Naive thymus-derived CD4-positive, alpha-beta T cell (primary cell): Measurements from ENCODE around the gene CLDN19. TPM values are rescaled to one million over a fixed set of nuclear protein-coding genes. Genes with fewer than 3 reads are reported as not detected.

Source experiments
- ATAC-seq: fragments of 150-1000 bp; cut with Tn5 transposase; 2 replicates; pipeline ENCODE4 v1.10.0; 2021; ENCODE audit warnings: mild to moderate bottlenecking, moderate library complexity
- CTCF ChIA-PET: fragments of 350-600 bp; sonication (Branson Sonifier 250); formaldehyde crosslinking; loops from one replicate; lab custom pipeline; 2021; ENCODE audit warnings: antibody characterized with exemption; lab: Charles Lee
- POLR2A ChIA-PET: fragments of 350-600 bp; sonication (Branson Sonifier 250); formaldehyde crosslinking; loops from one replicate; lab custom pipeline; 2021; ENCODE audit warnings: antibody characterized with exemption, inconsistent platforms; lab: Charles Lee
- DNase-seq, 9 donors: peaks; one replicate each; pipeline versions ENCODE4 v3.0.0 to v3.0.0-alpha.2; 2020 to 2022; ENCODE audit warnings: mixed read lengths in 1 of 9
- H3K27ac ChIP-seq: one replicate; pipeline ENCODE4 v1.7.0; 2013; ENCODE audit warnings: mild to moderate bottlenecking, low read depth, low read length, moderate library complexity
- H3K27me3 ChIP-seq, 2 donors: one replicate each; pipeline ENCODE4 v1.7.0; 2013; ENCODE audit warnings: low read length in 2 of 2, mild to moderate bottlenecking in 2 of 2, moderate library complexity in 2 of 2; ENCODE audit not compliant: control insufficient read depth in 2 of 2, insufficient read depth in 2 of 2
- H3K36me3 ChIP-seq, 3 experiments: 1 replicate in 2 of 3; 2 replicates in 1 of 3; pipeline ENCODE4 v1.7.0; 2013; ENCODE audit warnings: low read length in 3 of 3, mild to moderate bottlenecking in 3 of 3, moderate library complexity in 1 of 3; ENCODE audit not compliant: insufficient read depth in 3 of 3, control insufficient read depth in 2 of 3
- H3K4me1 ChIP-seq, 2 donors: one replicate each; pipeline ENCODE4 v1.7.0; 2013; ENCODE audit warnings: low read length in 2 of 2, mild to moderate bottlenecking in 2 of 2, moderate library complexity in 1 of 2; ENCODE audit not compliant: control insufficient read depth in 2 of 2, insufficient read depth in 2 of 2
- H3K4me3 ChIP-seq: 2 replicates; pipeline ENCODE4 v1.7.0; 2013; ENCODE audit warnings: mild to moderate bottlenecking, low read length
- H3K9me3 ChIP-seq, 3 experiments: 1 replicate in 2 of 3; 2 replicates in 1 of 3; pipeline ENCODE4 v1.7.0; 2013; ENCODE audit warnings: low read length in 3 of 3; ENCODE audit not compliant: control insufficient read depth in 2 of 3
- H3K27ac Mint-ChIP-seq, 9 donors: one replicate each; pipeline ENCODE4 v1.8.0; 2020 to 2022; ENCODE audit warnings: mixed read lengths in 9 of 9, mild to moderate bottlenecking in 8 of 9, moderate library complexity in 5 of 9, inconsistent platforms in 2 of 9
- H3K27me3 Mint-ChIP-seq, 5 donors: one replicate each; pipeline ENCODE4 v1.8.0; 2021 to 2022; ENCODE audit warnings: mixed read lengths in 5 of 5, mild to moderate bottlenecking in 1 of 5
- H3K36me3 Mint-ChIP-seq, 5 donors: one replicate each; pipeline ENCODE4 v1.8.0; 2020 to 2022; ENCODE audit warnings: mixed read lengths in 5 of 5, mild to moderate bottlenecking in 3 of 5, inconsistent platforms in 1 of 5
- H3K4me1 Mint-ChIP-seq, 7 donors: one replicate each; pipeline ENCODE4 v1.8.0; 2020 to 2022; ENCODE audit warnings: mixed read lengths in 7 of 7, mild to moderate bottlenecking in 3 of 7, inconsistent platforms in 1 of 7
- H3K4me3 Mint-ChIP-seq, 10 donors: one replicate each; pipeline ENCODE4 v1.8.0; 2020 to 2022; ENCODE audit warnings: mild to moderate bottlenecking in 10 of 10, mixed read lengths in 10 of 10, moderate library complexity in 6 of 10, inconsistent platforms in 2 of 10
- H3K9me3 Mint-ChIP-seq, 11 donors: one replicate each; pipeline ENCODE4 v1.8.0; 2020 to 2022; ENCODE audit warnings: mixed read lengths in 11 of 11, mild to moderate bottlenecking in 4 of 11, inconsistent platforms in 1 of 11, moderate library complexity in 1 of 11
- intact Hi-C, 2 donors: fragments of 100-400 bp; cut with micrococcal nuclease; formaldehyde crosslinking; loops; one replicate each; pipeline ENCODE4 v1.15.1; 2023
- polyA plus RNA-seq, 2 donors: library from polyadenylated mRNA; unstranded; fragments of 300-500 nt; fragmentation: Illumina TruSeq; gene quantifications; one replicate each; pipeline ENCODE4 v1.2.3, GENCODE V29; 2021
- total RNA-seq, 6 experiments: library from RNA in 5 of 6; stranded (reverse) in 5 of 6; gene quantifications; 1 replicate in 5 of 6; 2 replicates in 1 of 6; pipeline ENCODE4 v1.2.3 and lab custom pipeline; 2021 to 2026

The CLDN19 gene
- total and polyA plus RNA-seq, 7 experiments from 2014 or later, result not detected

DNA sequence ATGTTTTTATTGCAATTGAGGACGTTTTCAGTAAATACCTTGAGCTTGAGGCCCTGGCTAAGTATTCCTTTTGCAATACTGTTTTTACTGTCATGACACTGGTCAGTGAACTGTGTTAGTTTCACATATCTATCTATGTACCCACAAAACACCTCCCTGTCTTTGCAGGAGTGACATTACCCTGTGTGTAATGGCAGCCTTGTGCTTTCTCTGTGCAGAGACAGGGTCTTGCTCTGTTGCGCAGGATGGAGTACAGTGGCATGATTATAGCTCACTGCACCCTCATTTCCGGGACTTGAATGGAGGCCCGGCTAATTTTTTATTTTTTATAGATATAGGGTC is 48.9 kb downstream of the CLDN19 start:
- Mint-ChIP-seq H3K27ac (peak overlapping the region in 5 of 9 donors; percentile 4 to 67 (median 28)), H3K27me3 (no peaks in the 10 kb centered on the region), H3K9me3 (no peaks in the 10 kb centered on the region), H3K4me1 (peaks cover 50 to 96% (median 88%) of the 10 kb centered on the region in 7 donors), H3K36me3 (peaks cover 3 to 20% (median 13%) of the 10 kb centered on the region in 5 donors), H3K4me3 (peak overlapping the region in 5 of 10 donors; percentile 2 to 25 (median 15))
- Histone ChIP-seq H3K36me3 (peaks cover 3 to 26% (median 18%) of the 10 kb centered on the region in 3 experiments), H3K9me3 (no peaks in the 10 kb centered on the region), H3K4me1 (peaks cover 57 to 60% of the 10 kb centered on the region in 2 donors), H3K4me3 (no peak overlapping the region), H3K27me3 (no peaks in the 10 kb centered on the region), H3K27ac (no peak overlapping the region)
- ChIA-PET POLR2A (interaction anchor here (2.2 kb wide), 1 partner anchor 9 kb away, joined by 9 read pairs; the partner anchor contains the start of gene YBX1), CTCF (interaction anchor here (0.9 kb wide), 1 partner anchor 114 kb away, joined by 3 read pairs; no protein-coding TSS in a partner anchor)
- ATAC-seq (no peak), DNase-seq (no peak)
- intact Hi-C loops, result loop anchor here in 1 of 2 donors (1.0 kb wide), 1 partner anchor 113 kb away; no protein-coding TSS in a partner anchor

DNA sequence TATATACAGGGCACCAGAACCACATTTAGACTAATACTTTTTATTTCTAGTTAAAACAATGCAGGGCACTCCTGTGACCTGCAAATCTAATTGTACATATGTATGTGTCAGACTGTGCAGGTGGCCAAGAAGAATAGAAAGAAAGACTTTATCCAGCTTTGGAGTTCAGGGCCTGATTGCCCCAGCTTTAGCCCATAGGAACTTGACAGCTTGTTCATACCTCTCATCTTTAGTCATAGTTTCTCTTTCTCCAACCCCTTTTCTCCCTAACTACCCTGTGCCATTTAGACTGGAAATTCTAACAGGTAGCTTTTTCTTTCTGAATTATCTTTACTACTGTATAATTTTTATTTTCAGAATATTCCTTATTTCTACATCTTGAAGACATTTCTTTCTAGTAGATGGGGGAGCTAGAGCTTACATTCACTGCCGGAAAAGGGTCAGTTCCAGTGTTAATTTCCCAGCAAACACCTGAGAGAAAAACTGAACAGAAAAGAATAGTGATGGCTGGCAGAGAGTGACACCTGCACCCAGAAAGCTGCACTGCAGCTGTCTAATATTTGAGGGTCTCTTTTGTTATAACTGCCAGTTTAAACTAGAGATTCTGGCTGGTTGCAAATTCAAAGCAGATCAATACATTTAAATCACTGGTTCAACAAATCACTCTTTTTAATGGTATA is 49.4 kb downstream of the CLDN19 start:
- peaks cover 53 to 96% (median 88%) of the 10 kb centered on the region in 7 donors for H3K4me1 Mint-ChIP-seq
- intact Hi-C loops, result loop anchor here in 1 of 2 donors (1.0 kb wide), 1 partner anchor 112 kb away; no protein-coding TSS in a partner anchor
- peak overlapping the region in 6 of 9 donors; percentile 4 to 70 (median 30) for H3K27ac Mint-ChIP-seq
- Histone ChIP-seq H3K4me1 (peaks cover 57 to 65% of the 10 kb centered on the region in 2 donors), H3K27ac (no peak overlapping the region), H3K27me3 (no peaks in the 10 kb centered on the region), H3K9me3 (no peaks in the 10 kb centered on the region), H3K36me3 (peaks cover 0 to 21% (median 13%) of the 10 kb centered on the region in 3 experiments), H3K4me3 (no peak overlapping the region)
- DNase-seq (no peak), ATAC-seq (peak; percentile 30)
- H3K27me3 Mint-ChIP-seq, result no peaks in the 10 kb centered on the region
- H3K9me3 Mint-ChIP-seq, result no peaks in the 10 kb centered on the region
- ChIA-PET POLR2A (interaction anchor here (2.2 kb wide), 1 partner anchor 9 kb away, joined by 9 read pairs; the partner anchor contains the start of gene YBX1), CTCF (interaction anchor here (0.9 kb wide), 1 partner anchor 114 kb away, joined by 3 read pairs; no protein-coding TSS in a partner anchor)
- peaks cover 0 to 16% (median 8%) of the 10 kb centered on the region in 5 donors for H3K36me3 Mint-ChIP-seq
- H3K4me3 Mint-ChIP-seq, result peak overlapping the region in 6 of 10 donors; percentile 2 to 36 (median 20)

- Histone ChIP-seq H3K27me3 (no peaks in the 10 kb centered on the region), H3K27ac (no peak overlapping the region), H3K4me1 (peaks cover 64 to 72% of the 10 kb centered on the region in 2 donors), H3K9me3 (no peaks in the 10 kb centered on the region), H3K4me3 (no peak overlapping the region), H3K36me3 (peaks cover 0 to 15% (median 8%) of the 10 kb centered on the region in 3 experiments)
- H3K4me3 Mint-ChIP-seq, result peak overlapping the region in 4 of 10 donors; percentile 11 to 66 (median 24)
- intact Hi-C loops, result loop anchor here in 1 of 2 donors (10.0 kb wide), 1 partner anchor 1255 kb away; the partner anchor contains the start of gene IPO13
- peaks cover 58 to 98% (median 90%) of the 10 kb centered on the region in 7 donors for H3K4me1 Mint-ChIP-seq
- H3K36me3 Mint-ChIP-seq, result peaks cover 0 to 16% (median under 1%) of the 10 kb centered on the region in 5 donors
- ATAC-seq (no peak), DNase-seq (no peak)
- CTCF ChIA-PET, result no interaction called here
- H3K27me3 Mint-ChIP-seq, result no peaks in the 10 kb centered on the region
- POLR2A ChIA-PET, result interaction anchor here (1.0 to 2.2 kb wide), 2 partner anchors 8 to 32 kb away, joined by 6 to 9 read pairs; partner anchors contain the start of genes PPIH and YBX1
- H3K9me3 Mint-ChIP-seq, result no peaks in the 10 kb centered on the region
- peak overlapping the region in 4 of 9 donors; percentile 4 to 72 (median 40) for H3K27ac Mint-ChIP-seq
Observed at GRCh38 chr1:42689912-42690311, 50.1 kb downstream of the CLDN19 start.

DNA sequence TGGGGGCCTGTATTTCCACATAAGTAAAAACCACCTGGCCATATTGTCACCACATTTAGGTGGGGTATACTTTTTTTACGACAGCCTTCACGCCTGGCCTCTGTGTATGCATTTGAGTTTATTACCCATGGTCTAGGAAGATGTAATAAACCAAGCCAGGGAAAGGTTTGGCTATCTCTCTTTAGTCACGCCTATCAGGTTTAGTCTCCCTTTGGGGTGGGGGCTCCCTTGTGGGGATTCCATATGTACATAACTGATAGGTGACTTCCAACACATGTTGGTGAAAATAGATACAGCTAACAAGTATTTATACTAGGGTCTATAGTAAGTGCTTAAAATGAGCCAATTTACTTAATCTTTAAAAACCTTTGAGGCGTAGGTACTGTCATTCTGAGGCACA is 53.6 kb downstream of the CLDN19 start:
- ATAC-seq (no peak), DNase-seq (no peak)
- Histone ChIP-seq H3K4me1 (peaks cover 61 to 65% of the 10 kb centered on the region in 2 donors), H3K27me3 (no peaks in the 10 kb centered on the region), H3K36me3 (no peaks in the 10 kb centered on the region), H3K27ac (peak overlapping the region; percentile 8), H3K4me3 (no peak overlapping the region), H3K9me3 (no peaks in the 10 kb centered on the region)
- peaks cover 0 to 2% (median 0%) of the 10 kb centered on the region in 11 donors for H3K9me3 Mint-ChIP-seq
- H3K36me3 Mint-ChIP-seq, result peaks cover 0 to 28% (median 15%) of the 10 kb centered on the region in 5 donors
- ChIA-PET POLR2A (interaction anchor here (0.6 to 1.0 kb wide), 2 partner anchors 26 to 220 kb away, joined by 3 read pairs; no protein-coding TSS in a partner anchor), CTCF (interaction anchor here (0.7 kb wide), 1 partner anchor 500 kb away, joined by 3 read pairs; no protein-coding TSS in a partner anchor)
- intact Hi-C loops, result loop anchor here in 1 of 2 donors (10.0 kb wide), 1 partner anchor 1258 kb away; the partner anchor contains the start of gene IPO13
- no peaks in the 10 kb centered on the region for H3K27me3 Mint-ChIP-seq
- H3K4me3 Mint-ChIP-seq, result peak overlapping the region in 9 of 10 donors; percentile 16 to 98 (median 32)
- peak overlapping the region in 3 of 9 donors; percentile 32 to 79 (median 50) for H3K27ac Mint-ChIP-seq
- H3K4me1 Mint-ChIP-seq, result peaks cover 63 to 84% (median 80%) of the 10 kb centered on the region in 7 donors

GRCh38 chr1:42684139-42684538 is 55.9 kb downstream of the CLDN19 start:
- Mint-ChIP-seq H3K27ac (peak overlapping the region; percentile 40 to 97 (median 93)), H3K4me3 (peak overlapping the region; percentile 87 to 99 (median 96)), H3K27me3 (no peaks in the 10 kb centered on the region), H3K36me3 (peaks cover 0 to 30% (median 15%) of the 10 kb centered on the region in 5 donors), H3K4me1 (peaks cover 62 to 80% (median 76%) of the 10 kb centered on the region in 7 donors), H3K9me3 (peaks cover 0 to 2% (median 0%) of the 10 kb centered on the region in 11 donors)
- intact Hi-C loops, result loop anchor here (5.0 to 10.0 kb wide), 3 partner anchors 107 to 1261 kb away; partner anchors contain the start of gene IPO13 (in 1 of the 2)
- H3K9me3 ChIP-seq, result no peaks in the 10 kb centered on the region
- peak overlapping the region; percentile 73 for H3K27ac ChIP-seq
- ChIA-PET POLR2A (interaction anchor here (0.9 to 4.8 kb wide), 11 partner anchors 9 to 240 kb away, joined by 3 to 85 read pairs (median 4); partner anchors contain the start of genes C1orf50, P3H1, PPCS and PPIH), CTCF (interaction anchor here (0.6 to 0.8 kb wide), 2 partner anchors 15 to 18 kb away, joined by 4 to 5 read pairs; no protein-coding TSS in a partner anchor)
- H3K4me3 ChIP-seq, result peak overlapping the region; percentile 56
- no peak for ATAC-seq
- no peaks in the 10 kb centered on the region for H3K36me3 ChIP-seq
- no peak for DNase-seq
- H3K4me1 ChIP-seq, result peaks cover 55 to 61% of the 10 kb centered on the region in 2 donors
- no peaks in the 10 kb centered on the region for H3K27me3 ChIP-seq
